ENCODE measurements around the gene EIF2S3. TPM values are rescaled to one million over a fixed set of nuclear protein-coding genes. Genes with fewer than 3 reads are reported as not detected.

EIF2S3 gene
- polyA plus RNA-seq, 3 donors: 87.1 to 157 (median 87.2) TPM

GRCh38 chrX:24023972-24024669, 30.6 kb upstream of the EIF2S3 start:
- peaks cover 0 to 54% (median 0%) of the 10 kb centered on the region in 3 donors for H3K27me3 Mint-ChIP-seq (ENCODE audit: low read depth in 3 of 3)
- Histone ChIP-seq H3K4me3 (replicated peaks in 1 of 3; ENCODE audit: low read depth in 2 of 3, low read length in 3 of 3) (peak overlapping the region; percentile 60 to 99 (median 81)), H3K36me3 (replicated peaks in 1 of 2; ENCODE audit: control insufficient read depth in 1 of 2, insufficient read depth in 2 of 2, low read length in 2 of 2) (no peaks in the 10 kb centered on the region), H3K4me1 (ENCODE audit: control insufficient read depth in 1 of 2, insufficient read depth in 2 of 2, low read length in 2 of 2) (peaks cover 0 to 8% of the 10 kb centered on the region in 2 donors), H4K20me1 (ENCODE audit: insufficient read depth, low read length) (peaks cover 18% of the 10 kb centered on the region), H3K4me2 (replicated peaks; ENCODE audit: extremely low read depth, low read length, poor library complexity, severe bottlenecking) (peak overlapping the region; percentile 75), H3K9me3 (replicated peaks in 1 of 2; ENCODE audit: control insufficient read depth in 1 of 2, insufficient read depth in 1 of 2, low read length in 2 of 2) (peaks cover 0 to 13% of the 10 kb centered on the region in 2 donors), H2AFZ (ENCODE audit: insufficient read depth, low read depth, low read length, poor library complexity, severe bottlenecking) (no peak overlapping the region), H3K27ac (ENCODE audit: low read depth in 1 of 2, low read length in 2 of 2) (peak overlapping the region in 1 of 2 donors; percentile 66), H3K27me3 (ENCODE audit: control insufficient read depth in 2 of 2, insufficient read depth in 2 of 2, low read length in 2 of 2) (peaks cover 0 to 36% of the 10 kb centered on the region in 2 donors), H3K9ac (ENCODE audit: insufficient read depth, low read length, poor library complexity, severe bottlenecking) (peak overlapping the region; percentile 84), H3K79me2 (ENCODE audit: insufficient read depth, low read length) (peaks cover 58% of the 10 kb centered on the region)
- TF ChIP-seq, protein P1, sequence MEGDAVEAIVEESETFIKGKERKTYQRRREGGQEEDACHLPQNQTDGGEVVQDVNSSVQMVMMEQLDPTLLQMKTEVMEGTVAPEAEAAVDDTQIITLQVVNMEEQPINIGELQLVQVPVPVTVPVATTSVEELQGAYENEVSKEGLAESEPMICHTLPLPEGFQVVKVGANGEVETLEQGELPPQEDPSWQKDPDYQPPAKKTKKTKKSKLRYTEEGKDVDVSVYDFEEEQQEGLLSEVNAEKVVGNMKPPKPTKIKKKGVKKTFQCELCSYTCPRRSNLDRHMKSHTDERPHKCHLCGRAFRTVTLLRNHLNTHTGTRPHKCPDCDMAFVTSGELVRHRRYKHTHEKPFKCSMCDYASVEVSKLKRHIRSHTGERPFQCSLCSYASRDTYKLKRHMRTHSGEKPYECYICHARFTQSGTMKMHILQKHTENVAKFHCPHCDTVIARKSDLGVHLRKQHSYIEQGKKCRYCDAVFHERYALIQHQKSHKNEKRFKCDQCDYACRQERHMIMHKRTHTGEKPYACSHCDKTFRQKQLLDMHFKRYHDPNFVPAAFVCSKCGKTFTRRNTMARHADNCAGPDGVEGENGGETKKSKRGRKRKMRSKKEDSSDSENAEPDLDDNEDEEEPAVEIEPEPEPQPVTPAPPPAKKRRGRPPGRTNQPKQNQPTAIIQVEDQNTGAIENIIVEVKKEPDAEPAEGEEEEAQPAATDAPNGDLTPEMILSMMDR (IDR thresholded peaks at IDR 0.05): no peak
- H3K4me1 Mint-ChIP-seq: peaks cover 27% of the 10 kb centered on the region
- H3K36me3 Mint-ChIP-seq: peaks cover 0 to 5% of the 10 kb centered on the region in 2 donors
- intact Hi-C loops (cut with micrococcal nuclease): loop anchor here (2.0 to 10.0 kb wide), 3 partner anchors 31 to 119 kb away; partner anchors contain the start of genes CXorf58 (in 2 of the 2), APOO (in 1 of the 2) and EIF2S3 (in 1 of the 2)
- no peak for DNase-seq
- H3K27ac Mint-ChIP-seq: peak overlapping the region in 5 of 7 donors; percentile 4 to 84 (median 79)
- 0% methylated on average over 1 of the region's 19 CpGs for WGBS (ENCODE audit: insufficient coverage)
- H3K9me3 Mint-ChIP-seq: peaks cover 0 to 33% (median 3%) of the 10 kb centered on the region in 7 donors
- peak overlapping the region; percentile 79 to 84 for H3K4me3 Mint-ChIP-seq

DNA sequence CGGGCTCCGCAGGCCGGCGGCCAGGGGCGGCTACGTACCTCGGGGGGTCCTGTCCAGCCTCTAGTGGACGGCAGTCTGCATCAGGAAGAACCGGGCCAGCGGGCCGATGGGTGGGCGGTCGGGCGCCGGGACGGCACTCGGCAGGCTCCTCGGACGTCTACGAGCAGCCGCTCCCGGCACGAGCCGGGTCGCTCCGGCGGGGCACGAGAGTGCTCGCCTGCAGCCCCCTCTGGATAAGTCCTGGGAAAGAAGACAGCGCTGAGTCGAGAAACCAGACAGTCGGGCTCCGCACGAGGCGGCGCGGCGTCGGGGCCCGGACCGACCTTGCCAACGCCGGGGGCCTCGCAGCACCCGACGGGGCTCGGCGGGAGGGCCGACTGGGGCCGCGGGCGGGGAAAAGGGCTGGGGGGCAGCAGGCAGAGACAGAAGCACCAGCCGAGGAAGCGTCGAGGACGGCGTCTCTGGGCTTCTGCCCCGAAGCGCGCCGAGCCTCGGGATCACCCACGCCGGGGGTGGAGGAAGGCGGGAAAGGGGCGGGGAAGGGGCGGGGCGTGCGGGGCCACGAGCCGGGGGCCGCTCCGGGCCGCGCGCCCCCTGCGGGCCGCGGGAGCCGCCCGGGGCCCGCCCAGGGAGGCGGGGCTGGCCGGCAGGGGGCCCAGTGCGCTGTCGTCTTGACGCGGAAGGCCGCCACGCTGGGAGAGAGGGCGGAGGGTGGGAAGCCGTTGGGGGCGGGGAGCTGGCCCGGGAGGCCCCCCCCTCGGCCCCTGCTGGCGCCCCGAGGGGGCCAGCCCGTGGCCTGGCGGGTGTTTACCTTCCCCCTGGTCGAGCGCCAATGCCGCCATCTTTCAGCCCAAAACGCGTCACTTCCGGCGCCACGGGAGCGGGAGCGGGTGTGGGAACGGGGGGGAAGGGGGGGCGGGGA, 29.7 kb upstream of the EIF2S3 start:
- TF ChIP-seq, protein P1 (IDR thresholded peaks at IDR 0.05): no peak
- Histone ChIP-seq H3K79me2 (ENCODE audit: insufficient read depth, low read length) (peaks cover 49% of the 10 kb centered on the region), H3K27me3 (ENCODE audit: control insufficient read depth in 2 of 2, insufficient read depth in 2 of 2, low read length in 2 of 2) (peaks cover 0 to 36% of the 10 kb centered on the region in 2 donors), H3K4me1 (ENCODE audit: control insufficient read depth in 1 of 2, insufficient read depth in 2 of 2, low read length in 2 of 2) (peaks cover 0 to 4% of the 10 kb centered on the region in 2 donors), H3K27ac (ENCODE audit: low read depth in 1 of 2, low read length in 2 of 2) (peak overlapping the region; percentile 90 to 92), H3K36me3 (replicated peaks in 1 of 2; ENCODE audit: control insufficient read depth in 1 of 2, insufficient read depth in 2 of 2, low read length in 2 of 2) (no peaks in the 10 kb centered on the region), H2AFZ (ENCODE audit: insufficient read depth, low read depth, low read length, poor library complexity, severe bottlenecking) (peak overlapping the region; percentile 69), H3K9ac (ENCODE audit: insufficient read depth, low read length, poor library complexity, severe bottlenecking) (peak overlapping the region; percentile 84), H3K4me2 (replicated peaks; ENCODE audit: extremely low read depth, low read length, poor library complexity, severe bottlenecking) (peak overlapping the region; percentile 75), H3K4me3 (replicated peaks in 1 of 3; ENCODE audit: low read depth in 2 of 3, low read length in 3 of 3) (peak overlapping the region; percentile 70 to 99 (median 81)), H4K20me1 (ENCODE audit: insufficient read depth, low read length) (peaks cover 13% of the 10 kb centered on the region), H3K9me3 (replicated peaks in 1 of 2; ENCODE audit: control insufficient read depth in 1 of 2, insufficient read depth in 1 of 2, low read length in 2 of 2) (peaks cover 0 to 13% of the 10 kb centered on the region in 2 donors)
- Mint-ChIP-seq H3K36me3 (peaks cover 0 to 5% of the 10 kb centered on the region in 2 donors), H3K27ac (peak overlapping the region in 5 of 7 donors; percentile 11 to 93 (median 83)), H3K9me3 (peaks cover 0 to 33% (median 3%) of the 10 kb centered on the region in 7 donors), H3K4me1 (peaks cover 21% of the 10 kb centered on the region), H3K4me3 (peak overlapping the region; percentile 79 to 84), H3K27me3 (ENCODE audit: low read depth in 3 of 3) (peaks cover 0 to 55% (median 0%) of the 10 kb centered on the region in 3 donors)
- peak; percentile 59 to 84 (median 75) for DNase-seq
- WGBS (ENCODE audit: insufficient coverage): 0% methylated on average over 46 of the region's 111 CpGs
- intact Hi-C loops (cut with micrococcal nuclease): loop anchor here (2.0 to 10.0 kb wide), 3 partner anchors 30 to 120 kb away; partner anchors contain the start of genes CXorf58 (in 2 of the 2), APOO (in 1 of the 2) and EIF2S3 (in 1 of the 2)
